HG02885 (cell line): ENCODE results near the gene RDM1.
"Not testable (repeated sequence)": the region's sequence is repeated elsewhere in the genome, so short reads cannot be mapped to it uniquely, and the experiment has no call there.

ENCODE experiments used
- ATAC-seq: cut with Tn5 transposase; IDR thresholded peaks from one replicate; pipeline ENCODE4 v1.9.1; 2021; ENCODE audit warnings: mild to moderate bottlenecking; ENCODE audit not compliant: unreplicated experiment, poor library complexity

The RDM1 gene, protein sequence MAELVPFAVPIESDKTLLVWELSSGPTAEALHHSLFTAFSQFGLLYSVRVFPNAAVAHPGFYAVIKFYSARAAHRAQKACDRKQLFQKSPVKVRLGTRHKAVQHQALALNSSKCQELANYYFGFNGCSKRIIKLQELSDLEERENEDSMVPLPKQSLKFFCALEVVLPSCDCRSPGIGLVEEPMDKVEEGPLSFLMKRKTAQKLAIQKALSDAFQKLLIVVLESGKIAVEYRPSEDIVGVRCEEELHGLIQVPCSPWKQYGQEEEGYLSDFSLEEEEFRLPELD

DNA sequence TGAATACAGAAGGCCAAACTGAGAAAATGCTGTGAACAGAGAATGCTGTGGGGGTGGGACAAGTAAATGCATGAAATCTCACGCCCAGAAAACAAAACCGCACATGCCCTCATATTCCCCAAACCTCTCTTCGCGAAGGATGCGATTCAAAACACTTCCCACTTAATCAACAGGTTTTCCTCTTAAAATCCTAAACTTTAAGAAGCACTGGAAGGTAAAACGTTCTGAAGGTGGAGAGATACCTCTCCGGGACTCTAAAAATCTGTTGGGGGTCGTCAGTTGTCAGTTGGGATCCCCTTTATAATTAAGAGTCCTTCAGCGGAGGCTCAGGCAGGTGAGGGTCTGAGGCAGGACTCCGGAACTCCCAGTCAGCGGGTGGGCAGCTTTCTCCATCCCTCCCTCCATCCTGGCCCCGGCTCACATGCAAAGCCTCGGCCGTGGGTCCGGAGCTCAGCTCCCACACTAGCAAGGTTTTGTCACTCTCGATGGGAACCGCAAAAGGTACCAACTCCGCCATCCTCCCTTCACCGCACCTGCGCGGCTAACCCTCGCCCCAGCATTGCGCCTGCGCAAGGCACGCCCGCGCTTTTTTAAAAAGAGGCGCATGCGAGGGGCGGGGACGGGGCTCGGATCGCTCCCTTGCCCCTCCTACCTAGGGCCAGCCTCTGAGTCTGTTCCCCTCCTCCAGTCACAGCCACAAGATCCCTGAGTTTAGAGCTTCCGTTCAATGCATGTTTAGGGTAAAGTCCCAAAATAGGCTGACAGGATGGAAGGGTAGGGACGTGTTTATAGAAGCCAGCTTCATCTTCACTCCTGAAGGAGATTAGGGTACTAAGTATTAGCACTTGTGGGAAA lies at the start of gene RDM1:
Gene RDM1, minus strand, starts transcription at position 563 of the 855 bp plus-strand sequence. Its CDS starts 46 bp downstream, at position 517.
- peak; percentile 67 for ATAC-seq

DNA sequence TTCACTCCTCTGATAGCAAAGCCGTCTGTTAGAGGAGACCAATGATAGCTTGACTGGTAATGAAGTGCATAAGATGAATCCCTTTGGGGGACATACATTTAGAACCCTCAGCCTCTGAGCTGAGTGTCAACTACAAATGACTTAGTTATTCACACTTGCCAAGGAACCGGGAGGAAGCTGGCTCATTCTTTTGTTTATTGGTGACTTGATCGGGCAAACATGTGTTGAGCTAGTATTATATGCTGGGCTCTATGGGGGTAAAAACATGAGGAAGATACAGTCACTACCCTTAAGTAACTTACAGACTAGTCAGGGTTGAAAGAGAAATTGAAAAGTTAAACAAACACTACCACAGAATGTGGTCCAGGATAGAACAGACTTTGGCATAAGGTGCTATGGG lies 47.8 kb upstream of the RDM1 start:
- no peak for ATAC-seq

DNA sequence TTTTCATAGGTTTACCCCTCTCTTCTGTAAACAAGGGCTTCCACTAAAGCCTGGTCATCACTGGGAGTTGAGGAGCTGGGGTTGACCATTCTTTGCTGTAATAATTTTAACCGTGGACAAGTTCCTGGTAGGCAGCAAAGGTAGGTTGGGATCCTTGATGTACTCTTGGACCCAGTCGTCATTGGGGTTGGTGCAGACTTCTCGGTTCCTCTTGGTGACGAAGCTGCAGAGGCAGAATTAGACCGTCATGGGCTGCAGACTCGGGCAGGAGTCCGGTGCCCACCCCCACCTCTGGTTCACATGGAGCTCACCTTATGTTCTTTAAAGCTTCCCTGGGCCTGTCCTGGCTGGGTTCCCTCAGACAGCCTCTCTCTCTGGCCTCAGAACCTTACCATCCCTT lies 46.9 kb upstream of the RDM1 start:
- ATAC-seq = no peak

DNA sequence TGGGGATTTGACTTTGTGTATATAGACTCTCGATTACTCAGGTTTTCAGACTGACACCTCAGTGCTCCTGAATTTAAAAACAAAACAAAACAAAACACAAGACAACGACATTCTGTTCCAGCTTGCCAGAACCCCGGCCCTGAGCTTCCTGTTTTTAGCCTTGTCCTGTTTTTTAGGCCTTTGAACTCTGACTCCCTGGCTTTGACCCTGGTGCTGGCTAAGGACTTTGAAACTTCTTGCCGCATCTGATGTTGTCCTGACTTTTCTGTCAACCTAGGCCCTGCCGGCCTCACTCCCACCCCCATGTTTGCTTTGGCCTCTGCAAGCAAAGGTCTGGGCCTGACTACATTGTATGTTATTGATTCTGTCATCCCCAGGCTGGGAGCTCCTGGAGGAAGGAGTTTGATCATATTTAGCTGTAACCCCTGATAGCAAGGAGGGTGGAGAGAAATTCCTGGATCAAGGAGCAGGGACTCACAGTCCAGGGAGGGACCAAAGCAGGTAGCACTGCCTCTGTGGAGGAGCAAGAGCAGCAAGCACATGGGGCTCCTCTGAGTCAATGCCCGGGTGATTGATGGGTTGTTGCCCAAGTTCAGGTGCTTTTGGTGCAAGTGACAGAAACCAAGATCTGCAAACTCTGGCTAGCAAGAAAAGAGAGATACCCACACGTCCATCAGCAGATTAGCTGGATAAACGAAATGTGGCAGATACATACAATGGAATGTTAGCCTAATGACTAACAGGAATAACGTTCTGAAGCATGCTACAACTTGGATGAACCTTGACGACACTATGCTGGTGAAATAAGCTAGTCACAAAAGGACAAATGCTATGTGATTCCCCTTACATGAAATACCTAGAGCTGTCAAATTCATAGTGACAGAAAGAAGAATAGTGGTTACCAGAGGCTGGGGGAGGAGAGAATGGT lies 43.0 kb upstream of the RDM1 start:
- no peak for ATAC-seq

DNA sequence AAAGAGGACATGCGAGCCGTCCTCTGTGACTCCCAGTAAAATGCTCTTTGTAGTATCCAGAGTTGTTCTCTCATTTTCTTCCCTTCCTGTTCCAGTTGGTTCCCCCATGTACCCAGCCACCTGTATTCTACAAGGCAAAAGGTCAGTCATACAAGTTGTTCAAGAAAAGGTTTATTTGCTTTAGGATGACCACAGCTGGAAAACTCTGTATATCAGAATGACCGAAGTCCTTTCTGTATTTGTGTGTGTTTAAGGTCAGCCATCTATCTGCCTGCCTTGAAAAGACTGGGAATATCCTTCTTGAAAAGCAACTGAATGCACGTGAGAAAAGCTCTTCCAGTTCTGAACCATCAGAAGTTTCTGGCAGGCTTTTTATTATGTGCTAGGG lies 42.4 kb upstream of the RDM1 start:
- ATAC-seq = no peak

DNA sequence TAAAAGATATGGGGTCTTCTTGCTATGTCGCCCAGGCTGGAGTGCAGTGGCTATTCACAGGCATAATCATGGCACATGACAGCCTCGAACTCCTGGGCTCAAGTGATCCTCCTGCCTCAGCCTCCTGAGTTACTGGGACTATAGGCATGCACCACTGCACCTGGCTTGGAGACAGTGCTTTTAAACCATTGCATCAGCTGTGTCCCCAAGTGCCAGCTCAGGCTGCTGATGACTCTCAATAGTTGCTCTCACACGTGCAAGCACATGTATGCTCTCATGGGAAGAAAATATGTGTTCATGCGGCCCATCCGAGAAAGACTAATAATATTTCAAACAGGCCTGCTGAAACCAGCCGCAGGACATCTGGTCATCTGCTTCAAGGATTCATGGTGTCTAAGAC lies 42.0 kb upstream of the RDM1 start:
- ATAC-seq = no peak

DNA sequence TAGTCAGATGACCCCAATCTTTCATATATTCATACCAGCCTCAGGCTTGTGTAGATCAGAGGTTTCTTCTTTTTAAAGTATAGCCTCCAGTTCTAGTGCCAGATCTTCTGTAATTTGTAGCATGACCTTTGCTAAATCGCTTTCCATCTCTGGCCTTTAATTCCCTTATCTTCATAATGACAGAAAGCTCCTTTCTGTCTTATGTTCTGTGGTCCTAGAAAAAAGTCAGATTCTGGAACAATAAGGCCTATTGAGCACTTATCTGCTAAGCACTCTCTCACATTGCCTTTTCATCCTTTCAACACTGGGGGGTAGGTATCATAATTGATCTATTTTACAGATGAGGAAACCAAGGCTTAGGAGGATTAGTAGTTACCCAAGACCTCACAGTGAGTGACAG lies 41.5 kb upstream of the RDM1 start:
- no peak for ATAC-seq

DNA sequence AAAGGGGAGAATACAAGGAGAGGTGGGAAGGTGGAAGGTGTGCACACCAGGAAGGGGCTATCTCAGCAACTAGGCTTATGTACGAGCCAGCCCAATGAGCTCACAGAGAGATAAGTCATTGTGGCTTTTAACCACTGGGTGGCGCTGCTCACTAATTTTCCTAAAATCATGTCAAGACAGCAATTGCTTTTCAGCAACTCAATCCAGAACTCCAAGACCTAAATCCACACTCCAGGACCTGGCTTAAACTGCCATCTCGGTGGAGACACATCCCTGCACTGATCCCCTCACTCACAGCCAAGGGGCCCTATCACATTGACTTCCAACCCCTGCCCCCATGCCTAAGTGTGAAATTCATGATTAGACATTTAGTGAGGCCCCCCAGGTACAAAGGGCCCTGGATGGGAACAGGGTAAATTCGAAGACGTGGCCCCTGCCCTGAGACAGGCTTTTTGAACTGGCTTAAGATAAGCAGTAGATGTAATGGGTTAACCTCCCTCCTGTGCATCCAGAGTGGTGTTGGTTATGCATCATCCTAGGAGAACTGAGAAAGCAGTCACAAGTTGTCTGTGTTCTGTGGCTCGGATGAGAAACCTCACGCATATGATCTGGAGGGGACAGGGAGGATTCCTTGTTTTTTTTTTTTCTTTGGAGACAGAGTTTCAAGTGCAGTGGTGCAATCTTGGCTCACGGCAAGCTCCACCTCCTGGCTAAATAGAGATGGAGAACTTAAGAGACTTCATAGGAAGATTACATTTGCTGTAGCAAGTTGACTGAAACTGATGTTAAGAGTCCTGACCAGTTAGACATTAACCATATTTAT lies 39.2 kb upstream of the RDM1 start:
- ATAC-seq = no peak

DNA sequence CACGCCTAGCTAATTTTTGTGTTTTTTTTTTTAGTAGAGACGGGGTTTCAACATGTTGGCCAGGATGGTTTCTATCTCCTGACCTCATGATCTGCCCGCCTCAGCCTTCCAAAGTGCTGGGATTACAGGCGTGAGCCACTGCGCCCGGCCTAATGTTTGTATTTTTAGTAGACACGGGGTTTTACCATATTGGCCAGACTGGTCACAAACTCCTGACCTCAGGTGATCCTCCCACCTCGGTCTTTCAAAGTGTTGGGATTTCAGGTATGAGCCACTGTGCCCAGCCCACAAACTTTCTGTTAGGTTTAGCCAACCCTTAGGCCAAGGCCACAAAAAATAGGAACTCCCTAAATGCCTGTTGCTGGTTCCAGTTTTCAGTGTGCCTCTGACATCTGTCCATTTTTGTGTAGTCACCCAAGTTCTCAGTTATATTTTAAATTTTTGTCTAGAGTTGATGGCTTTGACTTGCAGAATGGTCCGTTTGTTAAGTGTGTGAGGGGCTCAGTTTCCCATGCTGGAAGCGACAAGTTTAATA lies 38.0 kb upstream of the RDM1 start:
- no peak for ATAC-seq

DNA sequence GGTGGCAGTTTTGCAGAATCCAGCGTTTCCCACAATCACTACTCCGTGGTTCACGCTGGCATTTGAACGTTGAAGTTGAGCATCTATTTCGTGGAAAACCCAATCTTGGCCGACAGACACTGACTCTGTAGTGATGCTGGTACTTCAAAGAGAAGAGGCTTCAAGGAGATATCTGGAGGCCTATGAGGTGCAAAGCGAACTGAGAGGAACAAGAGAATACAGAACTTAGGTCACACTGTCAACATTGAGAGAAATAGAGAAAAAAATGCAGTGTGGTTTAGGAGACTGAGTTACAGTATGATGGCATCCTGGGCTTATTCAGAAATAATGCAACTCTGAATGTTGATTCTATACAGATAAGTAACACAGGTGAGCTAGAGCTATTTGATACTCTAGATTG lies 34.7 kb upstream of the RDM1 start:
- no peak for ATAC-seq

DNA sequence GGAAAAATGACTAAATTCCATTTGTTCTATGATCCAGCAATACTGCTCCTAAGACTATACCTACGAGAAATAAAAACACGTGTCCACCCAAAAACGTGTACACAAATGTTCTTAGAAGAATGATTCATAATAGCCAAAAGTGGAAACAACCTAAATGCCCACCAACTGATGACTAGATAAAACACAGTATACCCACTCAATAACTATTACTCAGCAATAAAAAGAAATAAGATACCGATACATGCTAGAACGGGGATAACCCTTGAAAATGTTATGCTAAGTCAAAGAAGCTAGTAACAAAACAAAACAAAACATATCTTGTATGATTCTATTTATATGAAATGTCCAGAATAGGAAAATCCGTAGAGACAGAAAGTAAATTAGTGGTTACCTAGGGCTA lies 33.1 kb upstream of the RDM1 start:
- ATAC-seq = no peak

DNA sequence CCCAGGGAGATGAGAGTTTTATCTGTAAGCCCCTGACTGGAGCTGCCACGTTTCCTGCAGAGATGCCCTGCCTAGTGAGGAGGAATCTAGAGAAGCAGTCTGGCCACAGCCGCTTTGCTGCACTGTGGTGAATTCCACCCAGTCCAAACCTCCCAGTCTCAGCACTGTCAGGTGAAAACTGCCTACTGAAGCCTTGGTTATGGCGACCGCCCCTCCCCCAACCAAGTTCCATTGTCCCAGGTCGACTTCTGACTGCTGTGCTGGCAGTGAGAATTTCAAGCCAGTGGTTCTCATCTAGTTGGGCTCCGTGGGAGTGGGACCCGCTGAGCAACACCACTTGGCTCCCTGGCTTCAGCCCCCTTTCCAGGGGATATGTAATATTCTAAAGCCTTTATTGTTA lies 23.1 kb upstream of the RDM1 start:
- no peak for ATAC-seq

DNA sequence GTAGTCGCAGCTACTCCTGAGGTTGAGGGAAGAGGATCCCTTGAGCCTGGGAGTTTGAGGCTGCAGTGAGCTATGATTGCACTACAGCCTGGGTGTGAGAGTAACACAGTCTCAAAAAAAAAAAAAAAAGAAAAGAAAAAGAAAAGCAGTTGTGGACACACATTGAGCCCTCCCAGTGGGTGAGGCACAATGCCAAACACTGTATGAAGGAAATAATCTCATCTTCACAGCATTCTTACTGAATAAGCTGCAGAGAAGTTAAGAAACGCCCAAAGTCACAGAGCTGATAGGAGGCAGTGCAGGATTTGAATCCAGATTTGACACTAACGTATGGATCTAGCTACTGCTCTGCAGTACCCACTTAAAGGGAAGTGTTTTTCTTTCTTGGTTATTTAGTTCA lies 18.8 kb upstream of the RDM1 start:
- ATAC-seq = no peak

DNA sequence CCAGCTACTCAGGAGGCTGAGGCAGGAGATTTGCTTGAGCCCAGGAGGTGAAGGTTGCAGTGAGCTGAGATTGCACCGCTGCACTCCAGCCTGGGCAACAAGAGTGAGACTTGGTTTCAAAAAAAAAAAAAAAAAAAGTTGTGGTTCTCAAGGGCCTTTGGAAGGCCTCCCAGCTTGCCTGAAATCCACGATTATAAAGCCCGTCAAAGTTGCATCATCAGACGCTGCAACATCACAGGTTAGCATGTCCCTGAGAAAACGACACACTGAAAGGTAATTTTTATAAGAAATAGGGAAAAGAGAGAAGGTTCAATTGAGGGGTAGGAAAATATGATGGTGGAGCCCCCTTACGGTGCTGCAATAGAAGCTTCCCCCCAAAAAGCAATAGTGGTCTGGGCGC lies 17.5 kb upstream of the RDM1 start:
- no peak for ATAC-seq

DNA sequence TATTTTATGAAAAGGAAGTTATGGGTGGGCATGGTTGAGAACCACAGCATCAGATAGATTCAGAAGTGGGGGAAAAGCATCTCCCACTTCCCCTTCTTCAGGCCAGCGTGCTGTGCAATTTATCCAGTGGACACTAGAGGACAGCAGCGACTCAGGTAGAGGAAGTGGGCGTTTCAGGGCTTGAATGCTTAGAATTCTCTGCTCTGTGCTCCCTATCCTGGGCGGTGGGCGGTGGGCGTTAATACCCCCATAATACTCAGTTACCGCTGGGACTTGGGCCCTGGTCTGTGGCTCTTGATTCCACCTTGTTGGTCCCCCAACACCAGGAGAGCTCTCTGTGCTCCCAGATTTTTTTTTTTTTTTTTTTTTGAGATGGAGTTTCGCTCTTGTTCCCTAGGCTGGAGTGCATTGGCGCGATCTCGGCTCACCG lies 16.6 kb upstream of the RDM1 start:
- no peak for ATAC-seq

DNA sequence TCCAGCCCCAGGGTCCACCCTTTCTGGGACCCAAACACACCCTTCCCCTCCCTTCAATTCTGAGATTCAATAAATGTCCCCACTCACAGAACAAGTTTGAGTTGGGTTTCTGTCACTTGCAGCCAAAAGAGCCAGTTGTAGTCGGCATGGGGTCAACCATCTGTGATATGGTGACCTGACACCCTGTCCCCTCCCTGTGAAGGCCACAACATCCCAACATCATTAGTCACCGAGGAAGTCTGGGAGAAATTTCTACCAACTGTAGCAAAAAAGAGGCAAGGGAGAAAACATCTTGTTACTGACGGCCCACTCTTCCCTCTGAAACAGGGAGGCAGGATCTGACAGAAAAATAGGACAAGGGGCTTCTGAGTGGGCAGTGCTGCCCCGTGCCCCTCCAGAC lies 13.6 kb upstream of the RDM1 start:
- no peak for ATAC-seq

DNA sequence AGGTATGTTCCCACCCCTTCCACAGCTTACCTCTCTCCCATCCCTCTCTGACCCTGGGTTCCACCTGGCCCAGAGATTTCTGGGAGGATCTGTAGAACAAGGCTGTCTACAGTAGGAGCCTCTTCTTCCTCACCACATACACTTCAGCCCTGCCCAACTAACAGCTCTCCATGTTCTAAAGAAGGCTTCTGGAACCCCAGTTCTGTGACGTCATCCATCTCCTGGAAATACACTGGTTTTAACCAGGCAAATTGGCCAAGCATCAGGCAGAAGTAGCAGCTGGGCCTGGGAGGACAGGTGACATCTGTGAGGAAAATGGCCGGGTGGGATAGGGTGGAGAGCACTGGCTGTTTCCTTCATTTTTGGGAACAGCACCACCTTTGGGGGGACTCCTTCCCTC lies 13.0 kb upstream of the RDM1 start, which contains the start of gene LYZL6:
Gene LYZL6, minus strand, starts transcription at position 177 of the 400 bp plus-strand sequence. CDS start 4,357 bp downstream, outside the sequence.
- ATAC-seq = no peak

DNA sequence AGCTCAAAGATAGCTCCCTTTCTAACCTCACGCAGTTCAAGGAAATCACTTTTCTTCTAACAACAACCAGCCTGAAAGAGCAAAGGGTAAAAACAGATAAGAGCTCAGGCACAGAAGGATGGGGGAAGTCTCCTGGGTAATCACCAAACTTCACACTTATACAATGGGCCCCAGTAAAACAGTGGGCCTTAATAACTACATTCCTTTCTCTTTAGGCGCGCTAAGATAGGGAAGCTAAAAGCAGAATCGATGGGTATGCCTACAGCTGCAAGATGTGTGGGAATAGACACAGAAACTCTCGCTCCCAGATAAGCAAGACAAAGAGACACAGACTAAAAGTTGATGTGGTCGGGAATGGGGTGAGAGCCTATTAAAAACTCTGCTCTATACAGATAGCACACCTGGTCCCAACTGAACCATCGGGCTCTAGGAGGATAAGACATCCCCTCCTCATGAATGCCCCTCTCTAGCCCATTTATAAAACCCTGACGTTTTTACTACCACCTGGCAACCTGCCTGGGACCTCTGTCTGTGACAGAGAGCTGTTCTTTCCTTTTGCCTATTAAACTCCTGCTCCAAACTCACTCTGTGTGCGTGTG lies 12.1 kb upstream of the RDM1 start:
- no peak for ATAC-seq

DNA sequence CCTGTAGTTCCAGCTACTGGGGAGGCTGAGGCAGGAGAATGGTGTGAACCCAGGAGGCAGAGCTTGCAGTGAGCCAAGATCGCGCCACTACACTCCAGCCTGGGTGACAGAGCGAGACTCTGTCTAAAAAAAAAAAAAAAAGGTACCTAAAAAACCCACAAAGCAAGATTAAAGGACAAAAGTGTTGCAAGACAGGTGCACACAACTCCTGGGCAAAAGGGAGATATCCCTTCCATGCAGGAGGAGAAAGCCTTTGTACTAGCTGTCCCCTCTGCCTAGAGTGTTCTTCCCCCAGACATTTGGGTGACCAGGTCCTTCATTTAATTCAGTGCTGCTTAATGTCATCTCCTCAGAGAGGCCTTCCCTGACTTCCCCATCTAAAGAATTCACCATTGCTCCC lies 7.9 kb upstream of the RDM1 start:
- not testable (repeated sequence) for ATAC-seq
